ENCODE measurements around the gene PXMP4.

Gene PXMP4

GRCh38 chr20:33679758-33680485, 40.2 kb downstream of the PXMP4 start:
- Histone ChIP-seq H3K27me3 (replicated peaks; ENCODE audit: control insufficient read depth, insufficient read depth, low read length) (no peaks in the 10 kb centered on the region), H3K9me3 (ENCODE audit: control insufficient read depth, low read length) (no peaks in the 10 kb centered on the region), H3K36me3 (ENCODE audit: control insufficient read depth, insufficient read depth, low read length, severe bottlenecking) (no peaks in the 10 kb centered on the region), H3K4me3 (ENCODE audit: low read length) (no peak overlapping the region), H3K9ac (ENCODE audit: low read length) (no peak overlapping the region), H3K4me1 (ENCODE audit: control insufficient read depth, insufficient read depth, low read length) (peaks cover 55% of the 10 kb centered on the region)
- no peak for DNase-seq (ENCODE audit: low read depth)

GRCh38 chr20:33677991-33678702, 42.0 kb downstream of the PXMP4 start:
- Histone ChIP-seq H3K9ac (ENCODE audit: low read length) (peak overlapping the region; percentile 61), H3K4me3 (ENCODE audit: low read length) (peak overlapping the region; percentile 32), H3K27me3 (replicated peaks; ENCODE audit: control insufficient read depth, insufficient read depth, low read length) (no peaks in the 10 kb centered on the region), H3K4me1 (ENCODE audit: control insufficient read depth, insufficient read depth, low read length) (peaks cover 59% of the 10 kb centered on the region), H3K36me3 (ENCODE audit: control insufficient read depth, insufficient read depth, low read length, severe bottlenecking) (no peaks in the 10 kb centered on the region), H3K9me3 (ENCODE audit: control insufficient read depth, low read length) (no peaks in the 10 kb centered on the region)
- DNase-seq (ENCODE audit: low read depth), result no peak

GRCh38 chr20:33676652-33677645, 43.2 kb downstream of the PXMP4 start:
- no peaks in the 10 kb centered on the region for H3K9me3 ChIP-seq (ENCODE audit: control insufficient read depth, low read length)
- peak overlapping the region; percentile 86 for H3K9ac ChIP-seq (ENCODE audit: low read length)
- H3K36me3 ChIP-seq (ENCODE audit: control insufficient read depth, insufficient read depth, low read length, severe bottlenecking), result no peaks in the 10 kb centered on the region
- no peak overlapping the region for H3K4me3 ChIP-seq (ENCODE audit: low read length)
- H3K4me1 ChIP-seq (ENCODE audit: control insufficient read depth, insufficient read depth, low read length), result peaks cover 71% of the 10 kb centered on the region
- no peaks in the 10 kb centered on the region for H3K27me3 ChIP-seq (replicated peaks; ENCODE audit: control insufficient read depth, insufficient read depth, low read length)
- no peak for DNase-seq (ENCODE audit: low read depth)

DNA sequence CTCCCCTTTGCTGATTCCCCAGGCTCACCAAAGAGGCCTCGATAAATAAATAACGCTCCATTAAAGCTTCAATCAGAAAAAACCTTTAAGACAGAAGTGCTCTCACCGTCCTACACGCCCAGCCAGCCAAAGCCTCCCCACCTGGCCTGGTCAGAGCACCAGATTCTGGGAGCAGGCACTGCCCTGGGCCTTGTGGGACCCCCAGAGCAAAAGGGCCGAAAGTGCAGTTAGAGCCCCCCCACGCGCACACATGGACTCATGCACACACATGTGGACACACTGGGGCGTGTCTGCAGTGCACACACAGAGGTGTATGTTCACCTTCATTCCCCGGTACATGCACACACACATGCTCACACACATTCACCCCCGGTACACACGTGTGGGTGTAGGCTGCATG, 44.0 kb downstream of the PXMP4 start:
- Histone ChIP-seq H3K4me1 (ENCODE audit: control insufficient read depth, insufficient read depth, low read length) (peaks cover 70% of the 10 kb centered on the region), H3K27me3 (replicated peaks; ENCODE audit: control insufficient read depth, insufficient read depth, low read length) (no peaks in the 10 kb centered on the region), H3K9ac (ENCODE audit: low read length) (peak overlapping the region; percentile 86), H3K9me3 (ENCODE audit: control insufficient read depth, low read length) (no peaks in the 10 kb centered on the region), H3K4me3 (ENCODE audit: low read length) (peak overlapping the region; percentile 81), H3K36me3 (ENCODE audit: control insufficient read depth, insufficient read depth, low read length, severe bottlenecking) (peaks cover 6% of the 10 kb centered on the region)
- DNase-seq (ENCODE audit: low read depth), result no peak

GRCh38 chr20:33675136-33675959, 44.8 kb downstream of the PXMP4 start:
- peak overlapping the region; percentile 86 for H3K9ac ChIP-seq (ENCODE audit: low read length)
- H3K4me1 ChIP-seq (ENCODE audit: control insufficient read depth, insufficient read depth, low read length), result peaks cover 62% of the 10 kb centered on the region
- peak overlapping the region; percentile 81 for H3K4me3 ChIP-seq (ENCODE audit: low read length)
- H3K27me3 ChIP-seq (replicated peaks; ENCODE audit: control insufficient read depth, insufficient read depth, low read length), result no peaks in the 10 kb centered on the region
- DNase-seq (ENCODE audit: low read depth), result no peak
- peaks cover 11% of the 10 kb centered on the region for H3K36me3 ChIP-seq (ENCODE audit: control insufficient read depth, insufficient read depth, low read length, severe bottlenecking)
- no peaks in the 10 kb centered on the region for H3K9me3 ChIP-seq (ENCODE audit: control insufficient read depth, low read length)

GRCh38 chr20:33674294-33675135, 45.6 kb downstream of the PXMP4 start, which contains the start of gene NECAB3:
Gene NECAB3, minus strand, starts transcription at chr20:33674428. Its CDS starts 76 bp downstream, at chr20:33674352.
- peak within 1 kb of the TSS; percentile 89 for H3K4me3 ChIP-seq (ENCODE audit: low read length)
- H3K36me3 ChIP-seq (ENCODE audit: control insufficient read depth, insufficient read depth, low read length, severe bottlenecking), result peaks cover 18% of the 10 kb centered on the region
- H3K9me3 ChIP-seq (ENCODE audit: control insufficient read depth, low read length), result no peaks in the 10 kb centered on the region
- peaks cover 58% of the 10 kb centered on the region for H3K4me1 ChIP-seq (ENCODE audit: control insufficient read depth, insufficient read depth, low read length)
- H3K27me3 ChIP-seq (replicated peaks; ENCODE audit: control insufficient read depth, insufficient read depth, low read length), result no peaks in the 10 kb centered on the region
- peak; percentile 93 for DNase-seq (ENCODE audit: low read depth)
- H3K9ac ChIP-seq (ENCODE audit: low read length), result peak within 1 kb of the TSS; percentile 93

GRCh38 chr20:33673410-33674293, 46.5 kb downstream of the PXMP4 start:
- Histone ChIP-seq H3K9me3 (ENCODE audit: control insufficient read depth, low read length) (no peaks in the 10 kb centered on the region), H3K9ac (ENCODE audit: low read length) (peak overlapping the region; percentile 93), H3K4me1 (ENCODE audit: control insufficient read depth, insufficient read depth, low read length) (peaks cover 58% of the 10 kb centered on the region), H3K36me3 (ENCODE audit: control insufficient read depth, insufficient read depth, low read length, severe bottlenecking) (peaks cover 26% of the 10 kb centered on the region), H3K4me3 (ENCODE audit: low read length) (peak overlapping the region; percentile 89), H3K27me3 (replicated peaks; ENCODE audit: control insufficient read depth, insufficient read depth, low read length) (no peaks in the 10 kb centered on the region)
- DNase-seq (ENCODE audit: low read depth), result no peak

DNA sequence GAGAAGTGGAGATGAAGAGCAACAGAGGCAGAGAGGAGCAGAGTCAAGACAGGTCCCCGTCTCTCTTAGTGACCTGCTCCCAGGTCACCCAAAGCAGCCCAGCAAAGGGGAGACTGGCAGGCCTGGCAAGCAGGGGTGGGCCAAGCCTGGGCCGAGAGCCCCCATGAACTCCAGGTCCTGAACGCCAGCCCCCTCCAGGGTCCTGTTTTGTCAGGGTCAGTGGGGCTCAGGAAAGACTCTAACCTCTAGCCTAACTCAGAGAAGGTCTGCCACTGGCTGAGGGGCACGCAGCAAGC, 47.0 kb downstream of the PXMP4 start:
- no peak for DNase-seq (ENCODE audit: low read depth)
- Histone ChIP-seq H3K4me3 (ENCODE audit: low read length) (peak overlapping the region; percentile 89), H3K4me1 (ENCODE audit: control insufficient read depth, insufficient read depth, low read length) (peaks cover 58% of the 10 kb centered on the region), H3K9ac (ENCODE audit: low read length) (peak overlapping the region; percentile 93), H3K27me3 (replicated peaks; ENCODE audit: control insufficient read depth, insufficient read depth, low read length) (no peaks in the 10 kb centered on the region), H3K36me3 (ENCODE audit: control insufficient read depth, insufficient read depth, low read length, severe bottlenecking) (peaks cover 30% of the 10 kb centered on the region), H3K9me3 (ENCODE audit: control insufficient read depth, low read length) (no peaks in the 10 kb centered on the region)

DNA sequence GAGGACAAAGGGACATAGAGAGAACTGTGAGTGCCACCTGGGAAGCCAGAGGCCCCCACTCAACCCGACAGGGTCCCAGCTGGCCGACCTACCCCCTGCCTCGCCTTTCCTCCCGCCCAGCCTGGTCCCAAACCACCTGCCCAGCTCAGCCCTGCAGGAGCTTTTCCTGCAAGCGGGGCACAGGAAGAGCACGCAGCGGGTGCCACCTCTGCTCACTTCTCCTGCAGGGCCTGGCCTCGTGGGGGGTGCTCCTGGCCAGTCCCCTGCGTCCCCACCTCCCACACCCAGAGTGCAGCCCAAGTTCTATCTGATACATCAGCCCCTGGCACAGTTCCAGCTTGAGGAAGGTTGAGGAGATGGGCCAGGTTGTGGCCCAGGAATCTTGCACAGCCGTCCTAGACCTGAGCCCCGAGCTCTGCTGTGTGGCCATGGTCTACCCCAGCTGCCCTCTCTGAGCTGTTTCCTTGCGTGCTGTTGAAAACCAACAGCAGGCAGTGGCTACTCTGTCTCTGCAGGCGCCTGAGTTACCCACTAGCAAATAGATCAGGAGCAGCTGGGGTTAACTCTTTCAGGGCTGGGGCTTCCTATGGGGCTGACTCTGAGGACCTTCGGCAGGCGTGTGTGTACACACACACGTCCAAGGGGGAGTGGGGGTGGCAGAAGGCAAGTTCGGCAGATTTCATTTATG, 47.5 kb downstream of the PXMP4 start:
- DNase-seq (ENCODE audit: low read depth), result no peak
- Histone ChIP-seq H3K4me1 (ENCODE audit: control insufficient read depth, insufficient read depth, low read length) (peaks cover 58% of the 10 kb centered on the region), H3K9me3 (ENCODE audit: control insufficient read depth, low read length) (no peaks in the 10 kb centered on the region), H3K9ac (ENCODE audit: low read length) (peak overlapping the region; percentile 93), H3K36me3 (ENCODE audit: control insufficient read depth, insufficient read depth, low read length, severe bottlenecking) (peaks cover 30% of the 10 kb centered on the region), H3K4me3 (ENCODE audit: low read length) (peak overlapping the region; percentile 89), H3K27me3 (replicated peaks; ENCODE audit: control insufficient read depth, insufficient read depth, low read length) (no peaks in the 10 kb centered on the region)

Measured in adipocyte (in vitro differentiated cells).